BE2C (cell line): ENCODE data around the gene LCMT1.

Experiments used
- DNase-seq: peaks from one replicate; pipeline ENCODE4 v3.0.0-alpha.2; 2020
- H3K27me3 ChIP-seq: fragments of 250-450 bp; sonication (Bioruptor Pico); 2 replicates; pipeline ENCODE4 v1.5.1; 2020; ENCODE audit warnings: mild to moderate bottlenecking
- H3K36me3 ChIP-seq: fragments of 250-450 bp; sonication (Bioruptor Pico); 2 replicates; pipeline ENCODE4 v1.5.1; 2020; ENCODE audit warnings: mild to moderate bottlenecking
- H3K4me1 ChIP-seq: fragments of 250-450 bp; sonication (Bioruptor Pico); 2 replicates; pipeline ENCODE4 v1.5.1; 2020
- H3K4me3 ChIP-seq: 2 replicates; pipeline ENCODE4 v1.5.1; 2011; ENCODE audit warnings: low read depth, low read length
- H3K9me3 ChIP-seq: fragments of 250-450 bp; sonication (Bioruptor Pico); 2 replicates; pipeline ENCODE4 v1.5.1; 2020
- TF ChIP-seq, protein P1 (sequence below): IDR thresholded peaks from 2 replicates; pipeline ENCODE4 v1.5.1; 2012; ENCODE audit warnings: mild to moderate bottlenecking, low read depth, low read length

Gene LCMT1

DNA sequence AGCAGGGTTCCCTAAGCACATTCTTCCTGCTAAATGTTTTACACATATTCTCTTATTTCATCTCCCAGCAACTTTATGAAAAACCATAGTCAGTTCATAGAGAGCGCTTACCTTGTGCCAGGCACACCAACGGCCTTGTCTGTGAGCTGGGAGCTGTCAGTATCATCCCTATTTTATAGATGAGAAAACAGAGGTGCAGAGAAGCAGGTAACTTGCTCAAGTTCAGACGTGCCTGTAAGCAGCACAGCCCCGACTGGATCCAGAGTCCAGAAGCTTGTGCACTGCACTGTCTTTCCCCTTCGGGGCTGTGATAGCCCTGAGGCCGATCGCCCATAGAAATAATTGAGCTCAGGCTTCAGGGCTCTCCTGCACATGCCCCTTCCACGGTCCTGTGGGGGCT lies 111.4 kb downstream of the LCMT1 start:
- H3K4me1 ChIP-seq: no peaks in the 10 kb centered on the region

GRCh38 chr16:25223964-25224363 lies 112.4 kb downstream of the LCMT1 start:
- Histone ChIP-seq H3K9me3 (no peaks in the 10 kb centered on the region), H3K27me3 (no peaks in the 10 kb centered on the region), H3K4me1 (no peaks in the 10 kb centered on the region), H3K36me3 (no peaks in the 10 kb centered on the region), H3K4me3 (no peak overlapping the region)
- no peak for DNase-seq
- TF ChIP-seq, protein P1, sequence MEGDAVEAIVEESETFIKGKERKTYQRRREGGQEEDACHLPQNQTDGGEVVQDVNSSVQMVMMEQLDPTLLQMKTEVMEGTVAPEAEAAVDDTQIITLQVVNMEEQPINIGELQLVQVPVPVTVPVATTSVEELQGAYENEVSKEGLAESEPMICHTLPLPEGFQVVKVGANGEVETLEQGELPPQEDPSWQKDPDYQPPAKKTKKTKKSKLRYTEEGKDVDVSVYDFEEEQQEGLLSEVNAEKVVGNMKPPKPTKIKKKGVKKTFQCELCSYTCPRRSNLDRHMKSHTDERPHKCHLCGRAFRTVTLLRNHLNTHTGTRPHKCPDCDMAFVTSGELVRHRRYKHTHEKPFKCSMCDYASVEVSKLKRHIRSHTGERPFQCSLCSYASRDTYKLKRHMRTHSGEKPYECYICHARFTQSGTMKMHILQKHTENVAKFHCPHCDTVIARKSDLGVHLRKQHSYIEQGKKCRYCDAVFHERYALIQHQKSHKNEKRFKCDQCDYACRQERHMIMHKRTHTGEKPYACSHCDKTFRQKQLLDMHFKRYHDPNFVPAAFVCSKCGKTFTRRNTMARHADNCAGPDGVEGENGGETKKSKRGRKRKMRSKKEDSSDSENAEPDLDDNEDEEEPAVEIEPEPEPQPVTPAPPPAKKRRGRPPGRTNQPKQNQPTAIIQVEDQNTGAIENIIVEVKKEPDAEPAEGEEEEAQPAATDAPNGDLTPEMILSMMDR: no peak

More for the DNA sequence above, 111.4 kb downstream of the LCMT1 start:
- Histone ChIP-seq H3K27me3 (no peaks in the 10 kb centered on the region), H3K9me3 (no peaks in the 10 kb centered on the region), H3K36me3 (no peaks in the 10 kb centered on the region), H3K4me3 (no peak overlapping the region)
- DNase-seq: no peak
- TF ChIP-seq, protein P1: no peak

DNA sequence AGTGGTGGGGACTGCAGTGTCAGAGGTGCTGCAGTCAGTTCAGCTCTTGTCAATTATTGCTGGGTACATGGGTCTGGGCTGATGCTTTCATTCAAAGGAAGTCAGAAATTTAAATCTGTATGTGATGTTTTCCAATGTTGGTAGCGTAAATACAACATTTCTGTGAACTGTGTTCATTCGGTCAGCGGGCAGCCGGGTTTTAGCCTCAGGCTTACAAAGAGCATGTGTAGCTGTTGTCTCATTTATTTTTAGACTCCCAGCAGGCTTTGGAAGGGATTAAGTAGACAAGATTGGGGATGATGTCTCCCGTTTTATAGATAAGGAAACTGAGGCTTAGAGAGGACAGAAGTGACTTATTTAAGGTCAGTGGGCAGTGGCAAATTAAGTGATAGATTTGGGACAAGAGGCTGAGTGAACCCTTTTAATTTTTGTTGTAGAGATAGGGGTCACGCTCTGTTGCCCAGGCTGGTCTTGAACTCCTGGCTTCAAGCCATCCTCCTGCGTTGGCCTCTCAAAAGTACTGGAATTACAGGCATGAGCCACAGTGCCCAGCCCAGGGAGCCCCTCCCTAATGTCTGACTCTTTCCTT lies 113.3 kb downstream of the LCMT1 start:
- Histone ChIP-seq H3K4me3 (no peak overlapping the region), H3K27me3 (no peaks in the 10 kb centered on the region), H3K36me3 (no peaks in the 10 kb centered on the region), H3K4me1 (no peaks in the 10 kb centered on the region), H3K9me3 (no peaks in the 10 kb centered on the region)
- no peak for DNase-seq
- TF ChIP-seq, protein P1: no peak
